ENCODE measurements around the gene AHSA1.

GRCh38 chr14:77508876-77509275 is 51.0 kb downstream of the AHSA1 start:
- no peak for TF ChIP-seq POLR2A (IDR thresholded peaks at IDR 0.05)
- TF ChIP-seq, protein P1, sequence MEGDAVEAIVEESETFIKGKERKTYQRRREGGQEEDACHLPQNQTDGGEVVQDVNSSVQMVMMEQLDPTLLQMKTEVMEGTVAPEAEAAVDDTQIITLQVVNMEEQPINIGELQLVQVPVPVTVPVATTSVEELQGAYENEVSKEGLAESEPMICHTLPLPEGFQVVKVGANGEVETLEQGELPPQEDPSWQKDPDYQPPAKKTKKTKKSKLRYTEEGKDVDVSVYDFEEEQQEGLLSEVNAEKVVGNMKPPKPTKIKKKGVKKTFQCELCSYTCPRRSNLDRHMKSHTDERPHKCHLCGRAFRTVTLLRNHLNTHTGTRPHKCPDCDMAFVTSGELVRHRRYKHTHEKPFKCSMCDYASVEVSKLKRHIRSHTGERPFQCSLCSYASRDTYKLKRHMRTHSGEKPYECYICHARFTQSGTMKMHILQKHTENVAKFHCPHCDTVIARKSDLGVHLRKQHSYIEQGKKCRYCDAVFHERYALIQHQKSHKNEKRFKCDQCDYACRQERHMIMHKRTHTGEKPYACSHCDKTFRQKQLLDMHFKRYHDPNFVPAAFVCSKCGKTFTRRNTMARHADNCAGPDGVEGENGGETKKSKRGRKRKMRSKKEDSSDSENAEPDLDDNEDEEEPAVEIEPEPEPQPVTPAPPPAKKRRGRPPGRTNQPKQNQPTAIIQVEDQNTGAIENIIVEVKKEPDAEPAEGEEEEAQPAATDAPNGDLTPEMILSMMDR (IDR thresholded peaks at IDR 0.05) = no peak
